HEK293 (cell line): Measurements from ENCODE around the gene BHLHE41.
A peak's percentile ranks its signal among the peaks of the same experiment; 100 is the strongest.

ENCODE experiments used
- CTCF ChIA-PET: fragments of 350-600 bp; formaldehyde crosslinking; extraction: SDS; loops from one replicate; lab custom pipeline; 2021; ENCODE audit warnings: antibody characterized with exemption; lab: Yijun Ruan, JAX
- POLR2A ChIA-PET: fragments of 300-600 bp; formaldehyde crosslinking; extraction: SDS; loops from one replicate; lab custom pipeline; 2020; ENCODE audit warnings: antibody characterized with exemption, inconsistent platforms; lab: Yijun Ruan, JAX
- H3K27ac ChIP-seq: fragments of 200-500 bp; sonication (Bioruptor generic); 2 replicates; pipeline ENCODE4 v1.5.1; 2014; ENCODE audit warnings: low read depth, low read length, control low read depth, inconsistent platforms; ENCODE audit errors: extremely low read depth
- H3K36me3 ChIP-seq, 2 experiments: fragments of 200-500 bp in 1 of 2; sonication (Bioruptor generic) in 1 of 2; 1 replicate in 1 of 2; 2 replicates in 1 of 2; pipeline ENCODE4 v1.5.1; 2014 to 2017; ENCODE audit warnings: inconsistent platforms in 2 of 2, low read length in 2 of 2; ENCODE audit not compliant: control insufficient read depth in 2 of 2, insufficient read depth in 1 of 2
- H3K4me1 ChIP-seq: fragments of 200-500 bp; sonication (Bioruptor generic); 2 replicates; pipeline ENCODE4 v1.5.1; 2014; ENCODE audit warnings: mild to moderate bottlenecking, low read length, inconsistent platforms; ENCODE audit not compliant: control insufficient read depth, insufficient read depth
- H3K4me3 ChIP-seq: 2 replicates; pipeline ENCODE4 v1.5.1; 2011; ENCODE audit warnings: low read depth, mild to moderate bottlenecking, control low read depth, low read length, moderate library complexity
- H3K9me3 ChIP-seq: fragments of 200-500 bp; sonication (Bioruptor generic); 2 replicates; pipeline ENCODE4 v1.5.1; 2014; ENCODE audit warnings: low read depth, low read length, inconsistent platforms; ENCODE audit not compliant: control insufficient read depth, insufficient read depth
- FEZF1 ChIP-seq: fragments of 450-650 bp; formaldehyde crosslinking; IDR thresholded peaks from 2 replicates; pipeline ENCODE4 v1.5.1; 2016; ENCODE audit warnings: missing biosample characterization, missing genetic modification characterization
- INSM2 ChIP-seq: fragments of 450-650 bp; formaldehyde crosslinking; IDR thresholded peaks from 2 replicates; pipeline ENCODE4 v1.5.1; 2016; ENCODE audit warnings: missing biosample characterization, missing genetic modification characterization
- KLF17 ChIP-seq: fragments of 450-650 bp; formaldehyde crosslinking; IDR thresholded peaks from 2 replicates; pipeline ENCODE4 v1.5.1; 2016; ENCODE audit warnings: missing biosample characterization, missing genetic modification characterization
- PRDM6 ChIP-seq: fragments of 450-650 bp; formaldehyde crosslinking; IDR thresholded peaks from 2 replicates; pipeline ENCODE4 v1.5.1; 2017; ENCODE audit warnings: missing biosample characterization, missing genetic modification characterization
- REST ChIP-seq: fragments of 450-650 bp; formaldehyde crosslinking; IDR thresholded peaks from 2 replicates; pipeline ENCODE4 v1.5.1; 2016; ENCODE audit warnings: missing biosample characterization, missing genetic modification characterization
- SCRT2 ChIP-seq: fragments of 450-650 bp; formaldehyde crosslinking; IDR thresholded peaks from 2 replicates; pipeline ENCODE4 v1.5.1; 2016; ENCODE audit warnings: missing biosample characterization, missing genetic modification characterization
- ZBTB11 ChIP-seq: fragments of 450-650 bp; formaldehyde crosslinking; conservative IDR thresholded peaks from 2 replicates; pipeline ENCODE4 v1.5.1; 2016; ENCODE audit warnings: low read depth, missing biosample characterization, missing genetic modification characterization
- ZBTB17 ChIP-seq: fragments of 450-650 bp; formaldehyde crosslinking; IDR thresholded peaks from 2 replicates; pipeline ENCODE4 v1.5.1; 2016; ENCODE audit warnings: missing biosample characterization, missing genetic modification characterization
- ZBTB21 ChIP-seq: fragments of 450-650 bp; formaldehyde crosslinking; IDR thresholded peaks from 2 replicates; pipeline ENCODE4 v1.5.1; 2017; ENCODE audit warnings: missing biosample characterization, missing genetic modification characterization
- ZFP3 ChIP-seq: fragments of 450-650 bp; formaldehyde crosslinking; IDR thresholded peaks from 2 replicates; pipeline ENCODE4 v1.5.1; 2016; ENCODE audit warnings: low read depth, missing biosample characterization, missing genetic modification characterization
- ZFP69B ChIP-seq: fragments of 450-650 bp; formaldehyde crosslinking; IDR thresholded peaks from 2 replicates; pipeline ENCODE4 v1.5.1; 2016; ENCODE audit warnings: missing biosample characterization, missing genetic modification characterization
- ZNF19 ChIP-seq: fragments of 450-650 bp; formaldehyde crosslinking; IDR thresholded peaks from 2 replicates; pipeline ENCODE4; 2016; ENCODE audit warnings: missing biosample characterization, missing genetic modification characterization, low read depth
- ZNF239 ChIP-seq: fragments of 450-650 bp; formaldehyde crosslinking; IDR thresholded peaks from 2 replicates; pipeline ENCODE4 v1.5.1; 2016; ENCODE audit warnings: missing biosample characterization, missing genetic modification characterization
- ZNF248 ChIP-seq: fragments of 450-650 bp; formaldehyde crosslinking; IDR thresholded peaks from 2 replicates; pipeline ENCODE4 v1.5.1; 2017; ENCODE audit warnings: missing biosample characterization, missing genetic modification characterization
- ZNF366 ChIP-seq: fragments of 450-650 bp; formaldehyde crosslinking; conservative IDR thresholded peaks from 2 replicates; pipeline ENCODE4 v1.5.1; 2016; ENCODE audit warnings: missing biosample characterization, missing genetic modification characterization
- ZNF433 ChIP-seq: fragments of 450-650 bp; formaldehyde crosslinking; IDR thresholded peaks from 2 replicates; pipeline ENCODE4 v1.5.1; 2016; ENCODE audit warnings: missing biosample characterization, missing genetic modification characterization, low read depth
- ZNF621 ChIP-seq: fragments of 450-650 bp; formaldehyde crosslinking; IDR thresholded peaks from 2 replicates; pipeline ENCODE4 v1.5.1; 2017; ENCODE audit warnings: missing biosample characterization, missing genetic modification characterization
- ZNF777 ChIP-seq: fragments of 450-650 bp; formaldehyde crosslinking; IDR thresholded peaks from 2 replicates; pipeline ENCODE4 v1.5.1; 2017; ENCODE audit warnings: missing biosample characterization, missing genetic modification characterization, borderline replicate concordance

BHLHE41 gene

GRCh38 chr12:26101763-26102162 is 23.1 kb downstream of the BHLHE41 start:
- Histone ChIP-seq H3K4me1 (peaks cover 7% of the 10 kb centered on the region; the same call in 1 of the 2 replicates), H3K4me3 (no peak overlapping the region), H3K9me3 (no peaks in the 10 kb centered on the region), H3K36me3 (no peaks in the 10 kb centered on the region), H3K27ac (no peak overlapping the region)
- TF ChIP-seq PRDM6 (tag by site-specific recombination) = peak; percentile 51; the same call in 1 of the 2 replicates
- no peak for TF ChIP-seq ZNF239
- TF ChIP-seq ZNF366 (tag by site-specific recombination) = no peak
- ChIA-PET POLR2A (interaction anchor here (1.2 kb wide), 1 partner anchor 13 kb away, joined by 6 read pairs; no protein-coding TSS in a partner anchor), CTCF (interaction anchor here (0.7 to 1.7 kb wide), 6 partner anchors 10 to 513 kb away, joined by 3 to 4 read pairs (median 4); no protein-coding TSS in a partner anchor)

- H3K27ac ChIP-seq = no peak overlapping the region; the same call in 1 of the 2 replicates
- TF ChIP-seq ZFP3 (tag by site-specific recombination) = no peak
- TF ChIP-seq SCRT2 = peak; percentile 19; the same call in 1 of the 2 replicates
- TF ChIP-seq FEZF1 = 0 out of 2 replicates have a peak, but pooled peaks have one; percentile 29
- TF ChIP-seq, all 188 proteins: peak for 2
- Histone ChIP-seq H3K4me1 (peaks cover 7% of the 10 kb centered on the region; the same call in 1 of the 2 replicates), H3K4me3 (no peak overlapping the region), H3K9me3 (no peaks in the 10 kb centered on the region), H3K36me3 (no peaks in the 10 kb centered on the region)
- ChIA-PET POLR2A (no interaction called here), CTCF (interaction anchor here (0.6 to 1.7 kb wide), 5 partner anchors 9 to 784 kb away, joined by 3 to 4 read pairs (median 4); no protein-coding TSS in a partner anchor)
These were observed 23.5 kb downstream of the BHLHE41 start for GRCh38 chr12:26101350-26101734.

GRCh38 chr12:26100666-26101349 is 24.0 kb downstream of the BHLHE41 start:
- H3K4me3 ChIP-seq = no peak overlapping the region
- POLR2A ChIA-PET = no interaction called here
- CTCF ChIA-PET = interaction anchor here (0.6 to 1.5 kb wide), 5 partner anchors 9 to 785 kb away, joined by 3 to 4 read pairs (median 3); no protein-coding TSS in a partner anchor
- no peaks in the 10 kb centered on the region for H3K9me3 ChIP-seq
- H3K36me3 ChIP-seq = no peaks in the 10 kb centered on the region
- H3K27ac ChIP-seq = no peak overlapping the region; the same call in 1 of the 2 replicates
- H3K4me1 ChIP-seq = peaks cover 7% of the 10 kb centered on the region; the same call in 1 of the 2 replicates
- no peak for TF ChIP-seq ZNF433
- TF ChIP-seq ZFP69B (tag by site-specific recombination) = no peak
- TF ChIP-seq REST (tag by site-specific recombination) = no peak
- TF ChIP-seq ZNF621 (tag by site-specific recombination) = no peak
- TF ChIP-seq ZNF248 (tag by site-specific recombination) = no peak
- TF ChIP-seq ZBTB21 (tag by site-specific recombination) = no peak
- TF ChIP-seq INSM2 (tag by site-specific recombination) = no peak
- no peak for TF ChIP-seq SCRT2
- TF ChIP-seq ZBTB17 (tag by site-specific recombination) = no peak
- no peak for TF ChIP-seq ZBTB11 (tag by site-specific recombination)
- no peak for TF ChIP-seq KLF17
- TF ChIP-seq ZNF777 = no peak
- no peak for TF ChIP-seq ZNF19 (tag by site-specific recombination)
